Smooth muscle cell (in vitro differentiated cells): ENCODE measurements around the gene RHEX. TPM values are rescaled to one million over a fixed set of nuclear protein-coding genes. Genes with fewer than 3 reads are reported as not detected.

Experiments
- polyA plus RNA-seq: library from polyadenylated mRNA; unstranded; fragments of >200 nt; fragmentation: Nextera tagmentation; extraction: Ambion mirVana; gene quantifications from 2 replicates; pipeline ENCODE4 v1.2.1, GENCODE V29; 2016
- small RNA-seq: library from RNA; depleted of rRNA; stranded (forward); fragments of <200 nt; gene quantifications from one replicate; pipeline ENCODE3, GENCODE V24; 2014
- total RNA-seq: library from RNA; depleted of rRNA; stranded (reverse); fragments of >200 nt; gene quantifications from 2 replicates; pipeline ENCODE4 v1.2.3, GENCODE V29; 2014

The RHEX gene
- total and polyA plus RNA-seq, 2 experiments from 2014 or later: not detected

Small RNA genes lying within 50 kb of the gene (small RNA-seq; reads per million reads assigned to genes)
- not detected for gene RF00271

Other genes with a start within 250 kb of the RHEX start
- gene SLC41A1, start 240.0 kb upstream of the RHEX start, total RNA-seq: 22.8 and 23.2 TPM in 2 replicates
- 17.8 and 22.3 TPM in 2 replicates for gene SLC41A1, start 240.0 kb upstream of the RHEX start, polyA plus RNA-seq
- gene PM20D1, start 203.0 kb upstream of the RHEX start, total RNA-seq: not detected in 2 replicates
- 0.17 TPM in 1 of 2 replicates, not detected in the other for gene PM20D1, start 203.0 kb upstream of the RHEX start, polyA plus RNA-seq
- not detected in 2 replicates for gene SLC26A9, start 109.7 kb upstream of the RHEX start, total RNA-seq
- not detected in 2 replicates for gene SLC26A9, start 109.7 kb upstream of the RHEX start, polyA plus RNA-seq
- gene RAB7B, start 49.8 kb upstream of the RHEX start, total RNA-seq: 8.0 and 13.0 TPM in 2 replicates
- 11.5 and 13.6 TPM in 2 replicates for gene RAB7B, start 49.8 kb upstream of the RHEX start, polyA plus RNA-seq
- not detected in 2 replicates for gene CTSE, start 29.3 kb upstream of the RHEX start, total RNA-seq
- not detected in 2 replicates for gene CTSE, start 29.3 kb upstream of the RHEX start, polyA plus RNA-seq
- gene AVPR1B, start 64.2 kb downstream of the RHEX start, total RNA-seq: not detected in 2 replicates
- gene AVPR1B, start 64.2 kb downstream of the RHEX start, polyA plus RNA-seq: not detected in 2 replicates
- gene FAM72A, start 149.7 kb downstream of the RHEX start, total RNA-seq: 2.9 and 3.1 TPM in 2 replicates
- gene FAM72A, start 149.7 kb downstream of the RHEX start, polyA plus RNA-seq: 3.7 and 4.1 TPM in 2 replicates
- 43.0 and 62.9 TPM in 2 replicates for gene SRGAP2, start 150.4 kb downstream of the RHEX start, total RNA-seq
- 28.0 and 35.0 TPM in 2 replicates for gene SRGAP2, start 150.4 kb downstream of the RHEX start, polyA plus RNA-seq